Fibroblast of skin of right biceps (primary cell): ENCODE results near the gene ERFL.
"Not testable (repeated sequence)": the region's sequence is repeated elsewhere in the genome, so short reads cannot be mapped to it uniquely, and the experiment has no call there.

Experiments
- DNase-seq: peaks from one replicate; pipeline ENCODE4 v3.0.0-alpha.2; 2013

Gene ERFL

DNA sequence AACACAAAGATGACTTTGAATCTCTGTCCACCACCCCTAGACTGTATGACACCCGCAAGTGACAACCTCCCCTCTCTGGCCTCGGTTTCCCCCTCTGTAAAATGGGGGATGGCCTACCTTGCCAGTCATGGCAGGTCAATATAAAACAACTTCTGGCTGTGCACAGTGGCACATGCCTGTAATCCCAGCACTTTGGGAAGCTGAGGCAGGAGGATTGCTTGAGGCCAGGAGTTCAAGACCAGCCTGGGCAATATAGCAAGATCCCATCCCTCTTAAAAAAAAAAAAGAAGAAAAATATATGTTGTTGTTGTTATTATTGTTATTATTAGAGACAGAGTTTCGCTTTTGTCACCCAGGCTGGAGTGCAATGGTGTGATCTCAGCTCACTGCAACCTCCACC, 52.3 kb downstream of the ERFL start:
- not testable (repeated sequence) for DNase-seq

DNA sequence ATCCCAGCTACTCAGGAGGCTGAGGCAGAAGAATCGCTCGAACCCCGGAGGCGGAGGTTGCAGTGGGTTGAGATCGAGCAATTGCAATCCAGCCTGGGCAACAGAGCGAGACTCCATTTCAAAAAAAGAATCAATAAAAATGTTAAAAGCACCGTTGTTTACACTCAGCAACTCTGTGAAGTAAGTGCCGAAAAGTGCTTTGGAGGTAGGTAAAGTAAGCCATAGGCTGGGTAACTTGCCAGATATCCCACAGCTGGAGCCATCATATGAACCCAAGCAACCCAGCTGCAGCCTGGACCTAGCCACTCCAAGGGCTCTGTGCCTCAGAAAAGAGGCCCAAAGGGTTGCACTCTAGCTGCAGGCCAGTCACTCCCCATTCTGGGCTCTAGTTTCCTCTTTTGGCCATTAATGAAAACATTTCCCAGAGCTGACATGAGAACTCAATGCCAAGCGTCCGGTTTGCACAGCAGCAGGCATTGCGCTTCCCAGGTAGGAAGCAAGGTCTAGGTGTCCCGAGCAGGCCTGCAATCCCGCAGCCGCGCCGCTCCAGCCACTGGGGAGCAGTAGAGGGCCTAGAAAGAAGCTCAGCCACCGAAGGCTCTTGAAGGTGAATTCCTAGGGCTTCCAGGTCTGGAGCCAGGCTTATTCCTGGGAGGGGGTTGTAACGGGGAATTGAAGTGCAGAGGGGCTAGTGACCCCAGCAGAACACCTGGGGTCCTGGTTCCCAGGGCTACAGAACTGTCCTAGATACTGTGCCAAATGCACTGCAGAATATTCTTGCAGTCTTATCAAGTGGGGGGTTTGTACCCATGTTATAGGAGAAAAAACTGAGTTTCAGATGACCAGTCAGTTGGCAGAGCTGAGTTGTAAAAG, 55.2 kb downstream of the ERFL start:
- peak; percentile 63 for DNase-seq

DNA sequence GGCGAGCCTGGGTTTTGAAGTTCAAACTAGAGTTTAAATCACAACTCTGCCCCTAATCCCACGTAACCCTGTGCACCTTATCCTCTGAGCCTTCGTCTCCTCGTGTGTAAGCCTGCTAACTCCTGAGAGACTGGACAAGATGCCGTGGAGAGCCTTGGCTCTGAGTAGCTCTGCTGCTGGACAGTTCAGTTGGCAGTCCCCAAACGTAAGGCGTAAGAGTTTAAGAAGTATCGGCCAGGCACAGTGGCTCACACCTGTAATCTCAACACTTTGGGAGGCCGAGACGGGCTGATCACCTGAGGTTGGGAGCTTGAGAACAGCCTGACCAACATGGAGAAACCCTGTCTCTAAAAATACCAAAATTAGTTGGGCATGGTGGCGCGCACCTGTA, 55.9 kb downstream of the ERFL start:
- no peak for DNase-seq

- no peak for DNase-seq
Observed at GRCh38 chr19:41871573-41872383, 56.5 kb downstream of the ERFL start.

- peak; percentile 49 for DNase-seq
Observed at GRCh38 chr19:41870401-41870873, 57.8 kb downstream of the ERFL start.

GRCh38 chr19:41869374-41869955, 58.8 kb downstream of the ERFL start:
- DNase-seq = no peak

GRCh38 chr19:41868989-41869300, 59.3 kb downstream of the ERFL start:
- no peak for DNase-seq

DNA sequence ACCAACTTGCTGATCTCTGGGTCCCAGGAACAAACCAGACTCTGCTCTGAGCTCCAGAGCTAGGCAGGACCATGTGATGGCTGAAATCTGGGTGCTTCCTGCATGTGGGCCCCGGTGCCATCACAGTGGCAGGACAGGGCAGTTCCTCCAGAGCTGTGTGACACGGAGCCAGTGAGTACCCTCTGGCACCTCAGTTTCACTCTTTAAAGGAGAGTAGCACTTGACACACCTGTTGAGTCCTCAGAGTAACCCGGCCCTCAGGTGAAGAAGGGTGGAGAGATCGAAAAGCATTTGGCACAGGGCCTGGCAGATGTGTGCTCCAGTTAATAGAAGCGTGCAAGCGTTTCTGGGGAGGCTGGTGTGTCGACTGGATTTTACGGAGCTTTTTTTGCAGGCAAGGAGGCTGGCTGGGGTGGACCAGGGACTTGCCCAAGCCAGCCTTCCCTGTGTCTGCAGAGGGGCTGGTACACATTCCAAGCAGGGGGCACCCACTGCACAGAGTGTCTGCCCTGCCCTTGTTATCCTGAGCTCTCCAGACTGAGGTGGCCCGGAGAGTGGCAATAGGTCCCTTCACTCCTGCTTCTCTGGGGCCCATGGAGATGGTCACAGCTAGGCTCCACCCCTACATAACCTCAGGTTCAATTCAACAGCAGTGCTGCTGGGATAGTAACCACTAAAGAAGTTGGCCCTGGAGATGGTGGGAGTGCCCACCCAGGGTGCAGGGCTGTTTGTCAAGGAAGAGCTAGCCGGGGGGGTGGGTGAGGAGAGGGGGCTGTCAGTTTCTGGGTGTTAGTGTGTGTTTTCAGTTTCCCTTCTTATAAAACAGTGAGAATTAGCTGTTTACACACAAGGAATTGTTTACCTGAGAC, 59.9 kb downstream of the ERFL start:
- DNase-seq = no peak

GRCh38 chr19:41866284-41866683, 62.0 kb downstream of the ERFL start:
- no peak for DNase-seq

DNA sequence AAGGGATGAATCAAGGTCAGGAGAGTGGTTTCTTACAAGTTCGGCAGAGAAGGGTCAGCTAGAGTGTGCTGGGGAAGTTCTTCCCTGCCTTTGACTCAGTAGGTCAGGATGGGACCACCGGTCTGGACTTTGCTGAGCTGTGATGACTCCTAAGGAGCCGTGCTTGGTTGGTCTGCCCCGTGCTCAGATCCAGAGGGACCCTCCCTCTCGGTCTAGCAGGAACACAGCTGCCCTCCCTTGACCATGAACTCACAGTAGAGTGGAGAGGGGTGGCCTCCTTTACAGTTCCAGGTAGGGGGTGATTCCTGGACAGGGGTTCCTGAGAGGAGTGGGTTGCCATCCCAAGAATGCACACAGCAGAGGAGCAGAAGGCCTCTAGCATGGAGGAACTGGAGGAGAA, 63.9 kb downstream of the ERFL start:
- DNase-seq = no peak

GRCh38 chr19:41863209-41863931, 64.9 kb downstream of the ERFL start:
- no peak for DNase-seq

DNA sequence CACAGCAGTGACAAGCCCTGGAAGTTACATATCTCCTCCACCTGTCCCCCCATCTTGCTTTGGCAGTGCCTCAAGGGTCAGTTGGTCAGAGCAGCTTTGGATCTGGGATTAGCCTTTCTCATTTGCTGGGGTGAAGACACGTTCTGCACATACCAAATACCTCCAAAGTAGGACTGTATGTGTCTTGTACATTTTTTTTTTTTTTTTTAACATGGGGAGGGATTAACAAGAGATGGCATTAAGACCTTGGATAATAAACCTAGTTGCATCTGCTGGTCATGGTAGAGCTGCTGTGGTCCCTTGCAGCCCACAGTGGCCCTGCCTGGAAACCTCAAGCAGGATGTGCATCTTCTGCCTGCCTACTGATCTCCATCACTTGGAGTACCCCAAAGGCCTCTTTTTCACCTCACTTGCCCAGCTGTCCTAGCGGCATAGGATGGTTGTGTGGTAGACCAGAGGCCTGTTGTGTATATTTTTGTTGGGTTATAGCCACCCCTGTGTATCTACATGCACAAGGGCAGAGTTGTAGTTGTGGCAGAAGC, 65.7 kb downstream of the ERFL start:
- no peak for DNase-seq

- no peak for DNase-seq
Observed at GRCh38 chr19:41861846-41862245, 66.4 kb downstream of the ERFL start.

DNA sequence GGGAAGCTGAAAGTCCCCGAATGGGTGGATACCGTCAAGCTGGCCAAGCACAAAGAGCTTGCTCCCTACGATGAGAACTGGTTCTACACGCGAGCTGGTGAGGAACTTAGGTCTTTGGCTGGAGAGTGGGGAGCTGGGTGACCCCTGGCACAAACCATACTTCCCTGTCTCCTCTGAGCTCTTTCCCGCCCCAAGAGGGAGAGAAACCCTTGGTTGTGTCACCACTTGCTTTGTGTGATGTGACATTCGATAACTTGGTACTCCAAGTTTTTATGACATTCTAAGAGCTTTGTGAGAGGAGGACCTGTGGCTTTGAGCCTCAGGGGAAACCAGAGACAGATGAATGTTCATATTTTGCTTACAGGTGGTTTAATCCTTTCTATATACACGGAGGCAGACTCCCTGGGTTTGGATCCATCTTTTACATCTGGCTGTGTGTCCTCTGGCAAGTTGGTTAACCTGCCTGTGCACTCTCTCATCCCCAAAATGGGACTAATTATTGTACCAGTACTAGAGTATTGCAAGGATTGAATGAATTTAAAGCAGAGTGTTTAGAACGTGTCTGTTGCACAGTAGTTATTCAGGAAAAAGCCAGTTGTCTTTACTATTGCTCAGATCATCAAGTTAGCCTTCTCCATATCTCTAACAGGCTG, 67.0 kb downstream of the ERFL start:
- DNase-seq = no peak

DNA sequence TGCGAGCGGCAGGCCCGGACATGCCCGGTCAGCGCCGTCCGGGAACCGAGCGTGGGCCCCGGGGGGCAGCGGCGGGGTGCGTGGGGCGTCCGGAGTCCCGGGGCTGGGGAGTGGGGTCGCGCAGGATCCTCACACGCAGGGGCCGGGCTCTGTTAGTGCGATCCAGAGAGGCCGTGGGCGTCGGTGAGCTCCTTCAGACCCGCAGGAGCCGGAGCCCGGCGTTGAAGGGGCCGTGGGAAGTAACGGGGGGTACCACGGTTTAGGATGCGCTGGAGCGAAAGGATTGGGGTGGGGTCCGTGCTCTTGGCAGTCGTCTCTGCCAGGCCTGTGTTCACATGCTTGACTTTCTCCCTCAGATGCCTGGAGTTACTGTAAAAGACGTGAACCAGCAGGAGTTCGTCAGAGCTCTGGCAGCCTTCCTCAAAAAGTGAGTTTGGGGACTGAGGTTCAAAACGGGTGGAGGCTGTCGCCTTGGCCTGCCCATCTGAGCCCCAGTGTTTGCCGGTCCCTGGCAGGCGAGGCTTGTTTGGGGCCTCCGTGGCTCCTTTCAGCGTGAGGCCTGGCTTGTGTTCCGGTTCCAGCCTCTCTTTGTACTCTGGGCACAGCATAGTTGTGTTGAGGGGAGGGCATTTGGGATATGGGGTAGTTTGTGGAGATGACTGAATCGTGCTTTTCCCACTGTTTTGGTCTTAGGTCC, 67.7 kb downstream of the ERFL start:
- DNase-seq = no peak

GRCh38 chr19:41859618-41860418, 68.4 kb downstream of the ERFL start, which contains the start of gene RPS19:
RPS19 (plus strand) TSS chr19:41860255; CDS start chr19:41860775, 520 bp downstream.
- DNase-seq = peak; percentile 99

- DNase-seq = no peak
Observed at GRCh38 chr19:41859213-41859617, 69.0 kb downstream of the ERFL start.
